ENCODE measurements around the gene HBS1L. TPM values are rescaled to one million over a fixed set of nuclear protein-coding genes. Genes with fewer than 3 reads are reported as not detected.

Gene HBS1L
- total and polyA plus RNA-seq, 4 donors: 32.7 to 89.0 (median 52.2) TPM

DNA sequence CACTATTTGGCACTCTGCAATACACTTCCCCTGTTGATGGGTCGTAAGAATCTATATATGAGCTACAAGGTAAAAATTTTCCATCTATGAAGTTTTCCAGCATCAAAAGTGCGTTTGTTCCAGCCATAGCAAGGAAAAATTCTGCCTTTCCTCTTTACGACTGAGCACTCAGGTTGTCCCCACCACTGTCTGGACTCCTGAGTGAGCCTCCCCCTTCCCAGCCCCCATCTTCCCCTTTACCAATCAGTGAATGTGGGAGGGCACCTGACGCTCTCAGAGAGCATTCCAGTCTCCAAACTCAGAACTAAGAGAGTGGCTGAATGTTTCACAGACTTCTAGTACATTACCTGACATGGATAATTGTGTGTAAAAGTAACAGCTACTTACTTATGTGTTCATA, 104.7 kb downstream of the HBS1L start, which contains the start of gene ALDH8A1:
Gene ALDH8A1, minus strand, starts transcription at position 175 of the 400 bp plus-strand sequence. Its CDS starts 48 bp downstream, at position 127.
- Histone ChIP-seq H3K36me3 (ENCODE audit: control insufficient read depth in 4 of 4, insufficient read depth in 3 of 4, low read depth in 1 of 4, low read length in 3 of 4) (no peaks in the 10 kb centered on the region), H3K4me3 (ENCODE audit: low read depth in 1 of 3, low read length in 3 of 3) (peak within 1 kb of the TSS; percentile 76 to 94 (median 79)), H3K4me1 (ENCODE audit: control insufficient read depth in 4 of 4, insufficient read depth in 4 of 4, low read length in 3 of 4) (peaks cover 7 to 48% (median 30%) of the 10 kb centered on the region in 4 donors), H3K9ac (ENCODE audit: low read depth in 1 of 2, low read length in 2 of 2) (peak within 1 kb of the TSS; percentile 86 to 94), H3K9me3 (ENCODE audit: control insufficient read depth in 4 of 4, low read length in 3 of 4) (no peaks in the 10 kb centered on the region), H3K27ac (ENCODE audit: low read depth in 1 of 2, low read length in 2 of 2) (peak within 1 kb of the TSS; percentile 82 to 87), H3K27me3 (ENCODE audit: control insufficient read depth in 4 of 4, insufficient read depth in 4 of 4, low read length in 3 of 4) (no peaks in the 10 kb centered on the region)
- 30% methylated on average over 4 of the region's 4 CpGs for WGBS
- no peak for DNase-seq (ENCODE audit: low spot score)
- TF ChIP-seq JUND (IDR thresholded peaks at IDR 0.05) (peak in 1 of 2 donors; percentile 6), REST (IDR thresholded peaks at IDR 0.05) (peak; percentile 76), NR2F2 (IDR thresholded peaks at IDR 0.05) (no peak), HNF4G (IDR thresholded peaks at IDR 0.05) (no peak), HNF4A (conservative IDR thresholded peaks at IDR 0.05) (peak; percentile 56), TAF1 (conservative IDR thresholded peaks at IDR 0.05) (peak; percentile 95), SP1 (IDR thresholded peaks at IDR 0.05) (peak; percentile 50), MAX (IDR thresholded peaks at IDR 0.05) (no peak), CTCF (IDR thresholded peaks at IDR 0.05; ENCODE audit: low read depth, low read length, missing input control) (no peak), FOXA2 (IDR thresholded peaks at IDR 0.05) (peak; percentile 10), FOXA1 (IDR thresholded peaks at IDR 0.05) (no peak), EGR1 (IDR thresholded peaks at IDR 0.05; ENCODE audit: low read depth in 2 of 2) (no peak), RXRA (IDR thresholded peaks at IDR 0.05) (peak in 1 of 2 donors; percentile 6), GABPA (IDR thresholded peaks at IDR 0.05 in 1 of 2, conservative IDR thresholded peaks at IDR 0.05 in 1 of 2) (no peak), YY1 (IDR thresholded peaks at IDR 0.05) (peak; percentile 89), RAD21 (IDR thresholded peaks at IDR 0.05) (peak in 1 of 2 donors; percentile 18)
- TF ChIP-seq, protein P1, sequence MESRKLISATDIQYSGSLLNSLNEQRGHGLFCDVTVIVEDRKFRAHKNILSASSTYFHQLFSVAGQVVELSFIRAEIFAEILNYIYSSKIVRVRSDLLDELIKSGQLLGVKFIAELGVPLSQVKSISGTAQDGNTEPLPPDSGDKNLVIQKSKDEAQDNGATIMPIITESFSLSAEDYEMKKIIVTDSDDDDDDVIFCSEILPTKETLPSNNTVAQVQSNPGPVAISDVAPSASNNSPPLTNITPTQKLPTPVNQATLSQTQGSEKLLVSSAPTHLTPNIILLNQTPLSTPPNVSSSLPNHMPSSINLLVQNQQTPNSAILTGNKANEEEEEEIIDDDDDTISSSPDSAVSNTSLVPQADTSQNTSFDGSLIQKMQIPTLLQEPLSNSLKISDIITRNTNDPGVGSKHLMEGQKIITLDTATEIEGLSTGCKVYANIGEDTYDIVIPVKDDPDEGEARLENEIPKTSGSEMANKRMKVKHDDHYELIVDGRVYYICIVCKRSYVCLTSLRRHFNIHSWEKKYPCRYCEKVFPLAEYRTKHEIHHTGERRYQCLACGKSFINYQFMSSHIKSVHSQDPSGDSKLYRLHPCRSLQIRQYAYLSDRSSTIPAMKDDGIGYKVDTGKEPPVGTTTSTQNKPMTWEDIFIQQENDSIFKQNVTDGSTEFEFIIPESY (IDR thresholded peaks at IDR 0.05): no peak
- TF ChIP-seq, protein P2, sequence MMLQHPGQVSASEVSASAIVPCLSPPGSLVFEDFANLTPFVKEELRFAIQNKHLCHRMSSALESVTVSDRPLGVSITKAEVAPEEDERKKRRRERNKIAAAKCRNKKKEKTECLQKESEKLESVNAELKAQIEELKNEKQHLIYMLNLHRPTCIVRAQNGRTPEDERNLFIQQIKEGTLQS (IDR thresholded peaks at IDR 0.05): no peak

Measured in liver (tissue), 9 donors.